ENCODE data around the gene IRX1.

IRX1 gene

DNA sequence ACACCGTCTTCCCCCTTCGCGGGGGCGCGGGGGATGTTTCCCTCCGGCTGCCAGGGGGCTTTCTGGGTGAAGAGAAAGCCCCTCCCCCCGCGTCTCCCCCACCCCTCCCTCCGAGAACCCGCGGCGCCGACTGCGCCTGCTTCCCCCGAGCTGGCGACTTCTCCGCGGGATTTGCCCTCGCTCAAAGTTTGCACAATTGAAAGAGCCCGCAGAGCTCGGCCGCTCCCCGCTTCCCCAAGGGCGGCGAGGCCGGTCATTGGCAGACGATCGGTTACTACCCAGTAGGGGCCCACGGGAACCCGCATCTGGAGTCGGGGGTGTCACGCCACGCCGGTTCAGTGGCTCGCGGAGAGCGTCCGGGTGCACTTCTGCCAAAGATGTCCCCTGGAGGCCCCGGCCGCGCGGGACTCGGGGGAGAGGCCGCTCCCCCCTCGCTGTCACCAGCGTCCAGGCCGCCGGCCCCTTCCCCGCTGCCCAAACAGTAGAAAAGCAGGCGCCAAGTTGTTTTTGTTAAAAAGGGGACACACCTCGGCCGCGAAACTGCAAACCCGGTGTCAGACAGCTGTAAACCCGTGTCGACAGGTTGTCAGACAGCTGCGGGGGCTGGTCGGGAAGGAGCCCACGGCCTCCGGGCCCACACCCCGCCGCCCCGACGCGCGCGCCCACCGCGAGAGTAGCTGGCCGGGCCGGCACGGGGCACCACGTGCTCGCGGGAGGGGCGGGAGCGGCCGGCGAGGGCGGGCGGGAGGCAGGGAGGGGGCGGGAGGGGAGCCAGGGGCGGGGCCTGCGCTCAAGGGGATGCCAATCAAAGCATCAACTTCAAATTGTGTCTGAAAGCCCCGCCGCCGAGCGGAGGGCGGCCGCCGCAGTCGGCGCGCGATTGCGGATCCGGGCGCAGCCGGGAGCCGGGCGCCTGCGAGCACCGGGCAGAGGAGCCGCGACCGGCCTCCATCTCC lies at the start of gene IRX1:
TSS of gene IRX1 (plus strand) at position 827 of the 956 bp plus-strand sequence. CDS start 274 bp downstream, outside the sequence.
- no peak for DNase-seq

DNA sequence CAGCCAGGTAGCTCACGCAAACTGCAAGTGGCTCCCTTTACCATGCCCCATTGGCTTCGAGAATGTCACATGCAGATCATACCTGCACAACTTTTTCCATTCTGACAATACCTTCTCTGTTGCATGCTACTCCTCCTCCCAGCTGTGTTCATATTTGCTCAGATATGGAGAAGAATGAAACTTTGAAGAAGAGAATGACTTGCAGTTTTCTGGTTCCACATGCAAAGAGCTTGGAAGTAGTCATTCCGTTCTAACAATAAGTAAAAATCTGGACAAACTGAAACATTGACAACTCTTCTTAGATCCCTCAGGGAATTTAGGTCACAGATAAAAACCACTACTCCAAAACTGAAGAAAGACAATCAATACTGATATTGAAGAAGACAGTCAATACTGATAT lies 49.6 kb upstream of the IRX1 start:
- no peak for DNase-seq

DNA sequence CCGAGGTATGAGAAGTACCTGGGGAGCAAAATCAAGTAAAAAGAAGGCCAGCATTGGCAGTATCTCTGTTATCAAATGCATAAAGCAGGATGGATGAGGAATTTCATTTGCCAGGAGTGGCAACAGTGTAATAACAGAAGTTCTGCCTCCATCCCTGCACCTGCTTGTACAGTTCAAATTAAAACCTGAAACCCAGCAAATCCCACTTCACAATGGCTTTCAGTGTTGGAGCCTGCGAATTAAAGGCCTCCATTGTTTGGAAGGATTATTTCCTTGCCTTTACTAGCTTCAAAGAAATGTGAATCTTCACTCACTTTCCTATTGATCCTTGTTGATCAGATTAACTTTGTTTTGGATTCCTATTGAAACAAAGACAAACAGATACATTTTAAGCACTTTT lies 31.5 kb upstream of the IRX1 start:
- no peak for DNase-seq

- no peak for DNase-seq
Measured at GRCh38 chr5:3564827-3565518, 30.7 kb upstream of the IRX1 start.

GRCh38 chr5:3584724-3585531 lies 10.7 kb upstream of the IRX1 start:
- no peak for DNase-seq

- DNase-seq, result no peak
Measured at GRCh38 chr5:3590161-3590966, 5.3 kb upstream of the IRX1 start.

DNA sequence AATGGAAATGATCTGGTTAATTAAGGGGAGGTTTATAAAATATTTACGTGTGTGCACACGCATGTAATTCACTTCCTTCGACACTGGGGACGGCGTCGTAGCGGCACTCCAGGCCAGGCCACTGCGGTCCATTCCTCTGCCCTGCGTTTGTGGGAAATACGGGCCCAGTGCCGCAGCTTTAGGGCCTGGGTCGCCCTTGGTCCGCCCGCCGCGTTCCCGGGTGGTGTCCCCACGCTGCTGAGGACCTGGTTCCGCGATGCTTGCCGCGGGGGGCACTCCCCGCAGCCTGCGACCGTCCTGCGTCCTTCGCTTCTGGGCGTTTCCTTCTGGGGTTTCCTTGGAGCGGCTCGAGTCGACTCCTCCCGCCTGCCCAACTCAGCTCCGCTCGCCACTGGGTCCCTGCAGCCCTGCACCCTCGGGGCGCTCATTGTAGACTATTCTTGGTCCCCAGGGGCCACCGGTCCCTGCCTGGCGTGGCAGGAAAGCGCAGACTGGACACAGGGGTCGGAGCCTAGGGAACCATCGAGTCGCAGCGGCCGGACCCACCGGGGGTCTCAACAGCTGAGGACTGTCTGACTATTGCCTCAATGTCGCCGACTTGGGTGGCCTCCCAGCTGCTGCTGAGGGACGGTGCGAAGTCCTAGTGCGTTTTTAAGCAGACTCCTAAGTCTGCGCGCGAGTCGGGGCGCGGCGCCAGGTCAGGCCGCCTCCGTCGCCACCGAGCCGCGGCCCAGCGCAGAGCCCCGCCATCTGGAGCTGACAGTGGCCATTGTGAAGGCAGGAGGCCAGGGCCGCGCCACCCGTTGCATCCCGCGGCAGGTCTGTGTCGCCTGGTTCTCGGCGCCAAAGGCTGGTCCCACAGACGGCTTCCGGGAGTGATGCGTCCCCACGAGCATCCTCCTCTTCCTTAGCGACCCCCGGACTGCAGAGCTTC lies 4.4 kb upstream of the IRX1 start:
- DNase-seq, result no peak

- no peak for DNase-seq
Measured at GRCh38 chr5:3592298-3592697, 3.3 kb upstream of the IRX1 start.

DNA sequence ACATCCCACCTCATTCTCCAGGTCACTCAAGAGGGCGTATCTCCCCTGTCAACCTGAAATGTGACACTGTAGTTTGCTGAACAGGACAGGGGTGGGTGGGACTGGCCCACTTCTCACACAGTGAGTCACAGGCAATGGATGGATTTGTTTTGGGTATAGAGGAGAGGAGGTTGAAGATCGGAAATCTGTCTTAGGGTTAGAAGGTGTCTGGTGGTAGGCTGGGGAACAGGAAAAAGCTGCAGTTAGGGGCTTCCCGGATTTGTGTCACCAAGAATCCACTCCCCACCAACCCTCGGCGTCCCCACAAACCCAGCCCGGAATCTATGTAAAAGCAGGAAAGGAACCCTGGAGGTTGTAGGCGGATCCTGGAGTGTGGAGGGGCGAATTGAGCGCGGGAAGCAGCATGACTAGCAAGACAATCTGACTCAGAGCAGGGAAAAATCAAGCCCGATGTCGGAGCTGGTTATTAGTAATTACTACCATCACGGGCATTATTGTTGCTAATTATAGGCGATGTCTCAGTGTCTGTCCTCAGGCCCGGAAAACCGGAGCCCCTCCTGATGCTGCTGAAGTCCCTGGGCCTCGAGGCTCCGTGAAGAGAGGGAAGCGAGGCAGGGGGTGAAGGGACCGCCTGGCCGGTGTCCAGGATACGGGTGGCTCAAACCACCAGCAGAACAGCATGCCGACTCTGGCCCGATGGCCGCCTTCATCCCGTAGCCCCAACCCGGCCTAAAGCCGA lies 1.7 kb upstream of the IRX1 start:
- DNase-seq, result no peak

DNA sequence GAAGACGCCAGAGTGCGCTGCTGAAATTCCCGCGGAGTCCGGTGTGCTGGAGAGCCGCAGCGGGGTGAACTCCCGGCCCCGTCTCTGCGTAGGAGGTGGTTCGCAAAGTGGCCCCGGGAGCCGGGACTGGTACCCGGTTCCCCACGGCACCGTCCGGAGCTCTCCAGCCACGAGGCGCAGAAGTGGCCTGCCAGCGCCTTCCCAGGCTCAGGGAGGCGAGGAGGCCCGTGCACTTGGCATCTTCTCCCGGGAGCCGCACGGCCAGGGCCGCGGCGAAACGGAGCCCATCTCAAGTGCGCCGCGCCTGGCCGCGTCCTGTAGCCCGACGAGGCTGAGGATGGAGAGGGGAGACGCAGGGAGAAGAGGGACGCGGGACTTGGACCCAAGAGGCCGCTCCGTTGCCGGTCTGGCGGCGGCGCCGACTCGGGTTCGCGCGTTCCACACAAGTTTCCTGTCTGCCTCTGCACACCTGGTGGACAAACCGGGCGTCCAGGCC lies 1.1 kb upstream of the IRX1 start:
- no peak for DNase-seq

GRCh38 chr5:3596261-3596825 lies 711 bp downstream of the IRX1 start:
- no peak for DNase-seq

- no peak for DNase-seq
Measured at GRCh38 chr5:3596857-3597166, 1.2 kb downstream of the IRX1 start.

- no peak for DNase-seq
Measured at GRCh38 chr5:3597167-3598007, 1.8 kb downstream of the IRX1 start.

DNA sequence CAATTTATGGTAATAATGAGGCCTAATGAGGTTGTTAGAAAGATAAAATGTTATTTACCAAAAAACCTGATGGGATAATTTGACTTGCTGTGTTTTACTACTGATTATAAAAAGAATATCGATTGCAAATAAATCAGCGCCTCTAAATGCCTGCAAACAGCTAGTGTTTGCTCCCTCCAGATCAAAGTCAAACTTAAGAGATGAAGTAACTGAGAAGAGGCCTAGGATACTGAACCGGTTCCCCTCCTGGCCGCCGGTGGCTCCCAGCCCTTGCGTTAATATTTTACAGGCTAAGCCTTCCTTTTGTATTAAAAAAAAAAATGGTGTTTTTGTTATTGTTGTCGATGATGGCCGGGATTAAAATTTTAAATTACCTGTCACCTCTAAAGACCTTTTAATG lies 2.6 kb downstream of the IRX1 start:
- no peak for DNase-seq

- no peak for DNase-seq
Measured at GRCh38 chr5:3598769-3599211, 3.2 kb downstream of the IRX1 start.

GRCh38 chr5:3599226-3600105 lies 3.8 kb downstream of the IRX1 start:
- DNase-seq, result no peak

- no peak for DNase-seq
Measured at GRCh38 chr5:3600106-3601060, 4.8 kb downstream of the IRX1 start.

Measured in activated CD8-positive, alpha-beta memory T cell treated with anti-CD3 and anti-CD28 coated beads, Interleukin-2, amount 50 U/mL, for 4 hours (primary cell).